Epidermal melanocyte (primary cell): ENCODE measurements around the gene PTPRN2.

Source experiments
- DNase-seq: peaks from one replicate; pipeline ENCODE4 v3.0.0; 2011; ENCODE audit warnings: low spot score; ENCODE audit not compliant: insufficient read length

Gene PTPRN2

DNA sequence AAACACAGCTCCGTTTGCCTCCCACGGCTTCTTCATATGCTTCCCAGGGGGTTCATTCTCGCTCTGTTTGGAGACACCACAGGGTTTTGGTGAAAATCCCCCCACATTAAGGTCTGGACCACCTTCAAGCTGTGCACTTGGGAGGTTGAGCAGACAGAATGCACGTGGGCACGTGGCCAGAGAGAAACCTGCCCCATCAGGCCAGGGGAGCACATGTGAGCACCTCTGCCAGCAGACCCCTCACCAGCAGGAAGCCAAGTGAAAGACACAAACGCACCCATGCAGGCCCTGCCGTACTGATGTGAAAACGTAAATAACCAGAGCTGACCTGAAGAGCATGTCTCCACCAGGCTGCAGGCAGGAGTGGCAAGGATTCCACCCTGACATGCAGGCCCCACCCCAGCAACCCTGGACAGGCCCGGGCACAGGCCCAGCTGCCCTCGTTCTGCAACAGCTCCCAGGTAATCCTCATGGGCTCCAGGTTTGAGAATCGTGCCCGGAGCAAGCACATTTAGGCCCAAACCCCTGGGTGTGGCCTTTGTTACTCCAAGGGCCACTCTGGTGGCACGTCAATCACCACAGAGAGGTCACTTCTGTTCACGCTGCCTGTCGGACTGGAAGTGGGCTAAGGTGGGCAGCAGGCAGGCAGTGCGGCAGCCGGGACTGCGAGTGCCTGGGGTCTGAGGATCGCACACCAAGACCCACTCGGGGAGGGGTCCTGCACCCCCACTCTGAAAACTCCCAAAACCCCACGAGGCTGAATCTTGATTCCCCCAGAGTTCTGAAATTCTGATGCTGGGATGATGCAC is 184.4 kb downstream of the PTPRN2 start:
- no peak for DNase-seq

DNA sequence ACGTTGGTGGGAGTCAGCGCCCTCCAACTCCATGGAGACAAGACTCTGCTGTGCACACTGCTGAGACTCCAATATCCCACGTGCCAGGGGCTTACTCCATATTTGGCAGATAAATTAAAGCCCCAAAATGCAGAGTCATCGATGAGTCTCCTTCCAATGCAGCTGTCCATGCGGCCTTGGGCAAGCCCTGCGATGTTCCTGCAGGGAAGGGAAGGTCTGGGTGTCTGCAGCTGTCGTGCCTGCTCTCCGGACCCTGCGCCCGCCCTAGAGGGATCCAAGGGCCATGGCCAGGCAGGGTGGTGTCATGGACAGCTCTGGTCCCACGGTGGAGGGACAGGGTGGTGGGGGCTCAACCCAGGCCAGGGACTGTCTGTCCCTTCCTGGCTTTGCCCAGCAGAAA is 185.2 kb downstream of the PTPRN2 start:
- DNase-seq: no peak

DNA sequence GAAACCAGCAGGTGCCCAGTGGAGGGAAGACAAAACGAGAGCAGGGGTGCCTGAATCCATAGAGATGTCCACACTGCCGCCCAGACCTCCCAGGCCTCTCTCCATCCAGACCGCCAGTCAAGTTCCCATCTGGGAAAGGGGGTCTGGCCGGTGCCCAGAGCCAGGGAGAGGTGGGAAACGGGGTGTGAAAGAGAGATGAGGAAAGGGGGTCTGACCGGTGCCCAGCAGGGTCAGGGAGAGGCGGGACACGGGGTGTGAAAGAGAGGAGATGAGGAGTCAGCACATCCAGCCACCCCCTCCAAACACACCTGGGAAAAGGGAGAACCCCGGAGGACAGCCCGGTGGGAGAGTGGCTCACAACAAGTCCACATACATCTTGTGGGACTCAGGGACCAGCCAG is 185.8 kb downstream of the PTPRN2 start:
- DNase-seq: no peak

DNA sequence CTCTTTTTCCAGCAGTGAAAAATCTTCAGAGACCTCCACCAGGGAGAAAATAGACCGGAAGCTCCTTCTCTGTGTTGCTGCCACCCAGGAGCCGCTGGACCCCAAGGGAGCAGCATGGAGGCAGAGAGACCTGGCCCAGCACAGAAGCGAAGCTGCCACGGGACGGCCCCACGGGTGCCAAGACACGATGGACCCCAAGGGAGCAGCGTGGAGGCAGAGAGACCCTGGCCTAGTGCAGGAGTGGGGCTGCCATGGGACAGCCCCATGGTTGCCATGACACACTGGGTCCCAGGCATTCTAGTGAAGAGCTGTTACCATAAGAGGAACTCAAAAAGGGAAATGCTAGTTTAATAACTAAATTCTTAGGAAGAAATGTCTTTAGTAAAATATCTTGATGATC is 186.3 kb downstream of the PTPRN2 start:
- DNase-seq: no peak

DNA sequence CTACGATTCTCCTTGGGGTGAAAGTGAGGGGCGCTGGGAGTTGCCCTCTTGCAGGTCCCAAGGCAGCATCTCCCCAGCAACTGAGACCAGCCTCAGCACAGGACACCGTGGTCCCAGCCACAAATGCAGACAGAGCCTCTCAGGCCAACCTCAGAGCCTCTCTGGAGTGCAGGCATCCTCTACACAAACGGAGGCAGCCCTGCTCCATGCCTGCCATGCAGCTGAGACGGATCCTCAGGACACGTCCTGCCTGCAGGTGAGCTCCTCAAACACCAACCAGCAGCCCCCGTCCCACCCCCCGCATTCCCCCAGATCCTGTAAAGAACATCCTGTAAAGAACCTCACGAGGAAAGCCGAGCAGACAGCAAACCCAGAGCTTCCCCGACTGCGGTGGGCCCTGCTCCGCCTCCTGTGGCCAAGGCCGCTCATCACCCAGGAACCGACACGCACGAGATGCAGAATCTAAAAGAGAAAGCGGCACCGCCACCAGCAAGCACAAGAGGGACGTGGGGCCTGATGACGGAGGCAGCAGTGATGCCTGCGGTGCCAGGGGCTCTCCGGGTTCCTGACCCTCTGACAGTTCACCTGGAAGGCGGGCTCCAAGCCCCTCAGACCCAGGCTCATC is 186.9 kb downstream of the PTPRN2 start:
- DNase-seq: no peak

DNA sequence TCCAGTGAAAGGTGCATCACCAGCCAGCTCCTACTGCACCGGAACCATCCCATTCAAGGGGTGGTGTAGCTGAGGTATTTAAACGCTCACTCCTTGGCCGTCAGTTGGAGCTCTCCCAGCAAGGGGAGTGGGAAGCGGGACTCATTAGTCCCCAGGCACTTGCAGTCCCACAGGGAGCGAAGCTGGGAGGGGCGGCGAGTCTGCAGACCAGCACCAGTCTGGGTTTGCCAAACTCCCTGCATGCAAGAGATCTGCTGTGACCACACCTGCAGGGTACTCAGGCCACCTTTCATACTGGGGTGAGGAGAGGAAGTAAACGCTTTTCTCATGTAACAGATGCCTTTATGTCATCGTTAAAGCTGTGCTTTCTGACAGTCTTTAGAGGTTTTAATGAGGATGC is 187.9 kb downstream of the PTPRN2 start:
- no peak for DNase-seq

DNA sequence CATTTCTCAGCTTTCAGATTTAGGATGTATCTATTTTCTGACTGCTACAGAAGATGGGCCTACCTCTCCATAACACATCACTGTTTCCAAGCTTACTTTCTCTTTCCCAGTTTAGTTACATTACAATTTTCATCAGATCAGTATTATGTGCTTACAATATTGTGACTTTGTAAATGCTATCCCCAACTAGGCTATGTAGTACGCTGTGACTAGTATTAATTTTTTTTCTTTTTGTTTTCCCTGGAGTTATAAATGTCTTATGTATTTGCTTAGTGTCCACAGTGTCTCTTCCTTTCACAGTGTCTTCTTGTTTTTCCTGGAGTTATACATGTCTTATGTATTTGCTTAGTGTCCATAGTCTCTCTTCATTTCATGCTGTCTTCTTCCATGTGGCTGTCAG is 188.9 kb downstream of the PTPRN2 start:
- no peak for DNase-seq

DNA sequence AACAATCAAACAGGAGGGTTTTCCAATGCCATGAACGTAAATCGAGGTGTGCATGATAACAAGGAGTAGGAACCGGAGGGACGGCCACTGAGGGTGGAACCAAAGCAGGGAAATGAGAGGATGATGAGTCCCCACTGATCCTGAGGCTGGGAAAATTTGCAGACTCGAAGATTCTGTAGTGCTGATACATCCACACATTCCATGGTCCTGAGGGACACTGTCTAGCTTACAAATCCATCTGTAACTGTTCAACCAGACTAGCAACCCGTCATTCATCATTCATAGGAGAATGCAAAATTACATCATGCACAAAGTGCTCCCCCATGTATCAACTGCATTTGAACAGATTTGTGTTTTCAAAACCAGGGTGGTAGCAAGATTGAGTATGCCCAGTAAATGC is 189.7 kb downstream of the PTPRN2 start:
- DNase-seq: no peak

DNA sequence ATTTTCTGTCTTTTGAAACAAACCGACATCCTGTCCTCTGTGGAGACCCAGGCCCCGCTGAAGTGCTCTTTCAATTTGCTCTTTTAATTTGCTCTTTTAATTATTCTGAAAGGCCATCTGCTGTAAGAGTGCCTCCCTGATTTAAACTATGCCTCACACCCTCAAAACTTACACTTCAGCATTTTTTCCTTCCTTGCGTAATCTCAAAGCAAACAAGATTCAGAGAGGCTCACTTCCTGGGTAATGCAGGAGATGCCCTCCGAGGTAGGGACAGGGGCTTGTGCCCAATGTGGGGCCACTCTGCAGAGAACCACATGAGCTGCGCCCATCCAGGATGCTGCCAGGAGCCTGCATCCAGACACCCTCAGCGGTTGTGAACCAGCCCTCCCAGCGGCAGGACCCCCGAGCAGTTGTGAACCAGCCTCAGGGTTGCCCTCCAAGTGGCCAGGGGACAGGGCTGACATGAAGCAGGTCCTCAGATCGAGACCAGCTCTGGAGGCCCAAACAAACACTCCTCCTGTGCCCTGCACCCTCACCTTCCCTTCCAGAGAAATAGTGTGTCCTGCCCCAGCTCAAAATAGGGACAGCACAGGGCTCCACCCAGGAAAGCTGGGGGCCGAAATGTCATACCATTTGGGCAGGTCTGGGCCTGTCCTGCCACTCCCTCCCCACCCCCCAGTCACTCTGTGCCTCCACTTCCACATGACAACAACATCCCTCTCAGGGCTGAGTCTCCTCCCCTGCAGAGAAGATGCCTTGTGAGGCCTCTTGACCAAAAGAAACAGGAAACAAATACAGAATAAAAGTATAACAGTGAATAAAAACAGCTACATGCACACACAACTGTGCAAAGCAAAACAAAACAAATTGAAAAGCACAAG is 190.4 kb downstream of the PTPRN2 start:
- DNase-seq: no peak

DNA sequence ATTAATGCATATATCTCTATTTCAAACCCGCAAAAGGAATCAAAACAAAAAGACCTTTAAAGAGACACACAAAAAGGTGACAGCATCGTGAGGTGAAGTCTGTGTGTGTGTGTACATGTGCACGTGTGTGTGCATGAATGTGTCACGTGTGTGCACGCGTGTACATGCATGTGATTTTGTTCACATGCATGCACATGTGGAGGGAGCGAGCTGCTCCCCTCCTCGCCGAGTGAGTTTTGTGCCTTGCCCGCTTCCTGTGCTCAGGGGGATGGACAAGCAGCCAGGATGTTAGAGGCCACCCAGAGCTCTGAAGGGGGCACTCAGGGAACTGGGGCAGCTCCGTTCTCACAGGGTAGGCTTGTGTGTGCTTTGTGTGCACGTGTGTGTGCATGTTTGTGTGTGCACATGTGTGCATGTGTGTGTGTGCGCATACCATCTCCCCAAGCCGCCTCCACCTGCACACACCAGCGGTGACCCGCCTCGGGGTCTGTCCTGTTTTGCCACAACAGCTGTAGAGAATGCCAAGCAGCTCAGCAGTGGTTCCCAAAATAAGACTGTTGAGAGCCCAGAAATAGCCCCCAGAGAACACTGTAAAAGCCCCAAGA is 191.2 kb downstream of the PTPRN2 start:
- DNase-seq: no peak

DNA sequence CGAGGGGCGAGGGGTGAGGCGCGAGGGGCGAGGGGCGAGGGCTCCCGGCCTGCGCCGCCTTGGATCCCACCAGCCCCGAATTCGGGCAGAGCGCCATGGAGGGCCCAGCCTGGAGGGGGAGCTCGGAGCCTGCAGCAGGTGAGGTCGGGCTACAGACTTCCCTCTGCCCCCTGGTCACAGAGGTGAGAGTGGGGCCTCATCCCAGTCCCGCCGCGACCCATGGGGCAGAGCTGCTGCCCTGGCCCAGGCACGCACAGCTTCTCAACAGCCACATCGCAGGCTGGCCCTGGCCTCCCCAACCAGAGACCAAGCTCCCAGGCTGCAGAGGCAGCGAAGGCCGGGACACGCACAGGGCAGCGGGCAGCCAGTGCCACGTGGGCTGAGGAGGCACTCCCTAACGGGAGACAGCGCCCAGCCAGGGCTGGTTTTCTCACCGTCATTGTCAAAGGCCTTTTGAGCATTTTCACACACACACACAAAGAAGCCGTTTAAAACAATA is 191.8 kb downstream of the PTPRN2 start:
- no peak for DNase-seq

DNA sequence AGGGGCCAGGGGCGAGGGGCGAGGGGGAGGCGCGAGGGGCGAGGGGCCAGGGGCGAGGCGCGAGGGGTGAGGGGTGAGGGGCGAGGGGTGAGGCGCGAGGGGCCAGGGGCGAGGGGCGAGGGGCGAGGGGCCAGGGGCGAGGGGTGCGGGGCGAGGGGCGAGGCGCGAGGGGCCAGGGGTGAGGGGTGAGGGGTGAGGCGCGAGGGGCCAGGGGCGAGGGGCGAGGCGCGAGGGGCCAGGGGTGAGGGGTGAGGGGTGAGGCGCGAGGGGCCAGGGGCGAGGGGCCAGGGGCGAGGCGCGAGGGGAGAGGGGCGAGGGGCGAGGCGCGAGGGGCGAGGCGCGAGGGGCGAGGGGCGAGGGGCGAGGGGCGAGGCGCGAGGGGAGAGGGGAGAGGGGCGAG is 192.3 kb downstream of the PTPRN2 start:
- DNase-seq: no peak

DNA sequence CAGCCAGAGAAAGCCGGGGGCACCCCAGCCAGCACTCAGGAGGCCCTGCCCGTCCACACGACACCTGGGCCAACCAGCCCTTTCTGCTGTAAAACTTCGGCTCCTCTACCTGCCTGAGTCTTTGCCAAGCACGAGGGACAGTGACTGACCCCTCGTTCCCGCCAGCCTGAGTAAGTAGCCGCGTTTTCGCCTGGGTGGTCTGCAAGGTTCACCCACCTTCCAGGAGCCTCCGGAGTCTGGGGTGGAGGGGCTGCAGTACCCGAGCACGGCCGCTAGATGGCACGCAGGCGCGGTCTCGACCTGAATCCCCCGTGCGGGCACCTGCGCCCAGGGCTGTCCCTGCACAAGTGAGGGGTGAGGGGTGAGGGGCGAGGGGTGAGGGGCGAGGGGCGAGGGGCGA is 192.7 kb downstream of the PTPRN2 start:
- no peak for DNase-seq

DNA sequence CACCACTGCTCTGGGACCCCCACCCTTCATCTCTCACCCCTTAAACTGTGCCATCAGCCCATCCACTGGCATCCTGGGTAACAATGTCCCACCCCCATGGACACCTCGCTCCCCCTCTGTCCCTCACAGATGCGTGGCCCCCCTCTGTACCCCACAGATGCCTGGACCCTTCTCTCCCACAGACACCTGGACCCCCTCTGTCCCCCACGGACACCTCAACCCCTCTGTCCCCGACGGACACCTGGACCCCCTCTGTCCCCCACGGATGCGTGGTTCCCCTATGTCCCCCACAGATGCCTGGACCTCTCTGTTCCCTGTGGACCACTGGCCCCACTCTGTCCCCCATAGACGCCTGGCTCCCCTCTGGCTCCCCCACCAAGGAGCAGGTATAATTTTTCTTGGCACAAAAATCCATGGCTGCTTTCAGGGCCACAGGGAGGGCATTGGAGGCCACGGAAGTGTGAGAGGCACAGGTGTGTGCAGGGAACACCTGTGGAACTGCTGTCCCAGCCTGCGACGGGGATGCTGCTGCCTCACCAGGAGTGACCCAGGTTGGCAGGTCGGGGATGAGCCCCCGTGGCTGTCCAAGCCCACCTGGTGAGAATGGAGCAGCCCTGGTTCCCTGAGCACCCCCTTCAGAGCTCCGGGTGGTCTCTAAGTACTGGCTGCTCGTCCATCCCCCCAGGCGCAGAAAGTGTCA is 193.5 kb downstream of the PTPRN2 start:
- no peak for DNase-seq

DNA sequence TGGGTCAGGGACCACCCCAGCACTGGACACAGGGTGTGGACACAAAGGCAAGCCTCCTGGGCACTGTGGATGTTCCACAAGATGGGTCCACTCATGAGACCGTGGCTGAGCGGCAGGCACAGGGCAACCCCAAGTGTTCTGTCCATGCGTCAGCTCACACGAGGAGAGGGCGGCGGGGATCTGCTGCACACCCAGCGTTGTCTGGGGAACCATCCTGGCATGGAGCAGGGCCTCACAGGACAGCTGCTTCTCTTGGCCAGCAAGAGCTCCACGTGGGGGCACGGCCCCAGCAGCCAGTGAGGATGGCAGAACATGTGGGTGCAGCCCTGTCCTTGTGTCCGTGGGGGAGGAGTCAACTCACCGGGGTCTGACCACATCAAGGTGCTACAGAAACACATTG is 195.4 kb downstream of the PTPRN2 start:
- no peak for DNase-seq

DNA sequence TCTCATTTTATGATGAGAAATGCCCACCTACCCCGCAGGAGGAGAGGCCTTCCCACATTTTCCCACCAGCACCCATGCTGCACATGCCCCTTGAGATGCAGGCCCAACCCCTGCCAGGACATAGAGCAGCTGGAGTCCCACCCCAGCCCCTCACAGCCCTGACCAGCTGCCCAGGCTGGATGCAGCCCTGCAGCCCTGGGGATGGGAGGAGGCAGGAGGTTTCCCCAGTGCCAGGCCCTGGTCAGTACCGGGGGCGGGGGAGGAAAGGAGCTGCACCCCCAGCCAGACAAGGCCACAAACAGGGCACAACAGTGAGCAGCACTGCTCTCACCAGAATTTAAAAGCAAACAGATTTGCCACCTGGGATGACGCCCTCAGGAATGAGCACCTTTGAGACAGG is 196.1 kb downstream of the PTPRN2 start:
- no peak for DNase-seq

DNA sequence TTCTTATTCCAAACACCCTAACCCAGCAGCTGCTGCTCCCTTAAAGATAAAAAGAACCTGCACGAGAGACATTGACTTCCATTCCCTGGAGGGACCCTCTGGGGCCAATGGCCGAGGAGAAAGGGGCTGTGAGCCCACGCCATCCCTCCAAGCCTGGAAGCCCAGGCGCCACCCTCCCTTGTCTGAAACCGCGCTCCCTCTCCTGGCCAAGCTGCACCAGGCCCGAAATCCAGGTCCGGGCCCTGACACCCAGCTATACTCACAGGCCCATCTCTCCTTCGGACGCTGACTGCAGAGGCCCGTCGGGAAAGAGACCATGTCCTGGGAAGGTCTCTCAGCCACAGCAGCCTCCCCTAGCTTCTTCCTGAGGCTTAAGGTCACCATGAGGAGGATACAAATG is 196.5 kb downstream of the PTPRN2 start:
- DNase-seq: no peak

DNA sequence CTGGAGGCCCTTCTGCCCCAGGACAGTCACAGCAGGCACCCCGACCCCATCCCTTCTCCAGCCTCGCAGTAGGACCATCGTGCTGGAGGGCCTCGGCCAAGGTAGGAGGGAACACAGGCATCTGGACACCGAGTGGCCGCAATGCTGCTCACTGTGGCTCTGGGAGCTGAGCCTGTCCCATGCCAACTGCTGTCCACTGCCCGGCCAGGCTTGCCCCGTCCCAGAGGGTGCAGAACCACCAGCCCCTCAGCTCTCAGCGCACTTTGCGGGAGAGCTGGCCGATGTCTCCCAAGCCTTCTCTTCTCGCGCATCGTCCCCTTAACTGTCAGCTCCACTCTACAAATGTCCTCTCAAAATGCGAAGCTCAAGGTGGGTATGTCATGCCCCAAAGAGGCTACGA is 197.2 kb downstream of the PTPRN2 start:
- DNase-seq: no peak

DNA sequence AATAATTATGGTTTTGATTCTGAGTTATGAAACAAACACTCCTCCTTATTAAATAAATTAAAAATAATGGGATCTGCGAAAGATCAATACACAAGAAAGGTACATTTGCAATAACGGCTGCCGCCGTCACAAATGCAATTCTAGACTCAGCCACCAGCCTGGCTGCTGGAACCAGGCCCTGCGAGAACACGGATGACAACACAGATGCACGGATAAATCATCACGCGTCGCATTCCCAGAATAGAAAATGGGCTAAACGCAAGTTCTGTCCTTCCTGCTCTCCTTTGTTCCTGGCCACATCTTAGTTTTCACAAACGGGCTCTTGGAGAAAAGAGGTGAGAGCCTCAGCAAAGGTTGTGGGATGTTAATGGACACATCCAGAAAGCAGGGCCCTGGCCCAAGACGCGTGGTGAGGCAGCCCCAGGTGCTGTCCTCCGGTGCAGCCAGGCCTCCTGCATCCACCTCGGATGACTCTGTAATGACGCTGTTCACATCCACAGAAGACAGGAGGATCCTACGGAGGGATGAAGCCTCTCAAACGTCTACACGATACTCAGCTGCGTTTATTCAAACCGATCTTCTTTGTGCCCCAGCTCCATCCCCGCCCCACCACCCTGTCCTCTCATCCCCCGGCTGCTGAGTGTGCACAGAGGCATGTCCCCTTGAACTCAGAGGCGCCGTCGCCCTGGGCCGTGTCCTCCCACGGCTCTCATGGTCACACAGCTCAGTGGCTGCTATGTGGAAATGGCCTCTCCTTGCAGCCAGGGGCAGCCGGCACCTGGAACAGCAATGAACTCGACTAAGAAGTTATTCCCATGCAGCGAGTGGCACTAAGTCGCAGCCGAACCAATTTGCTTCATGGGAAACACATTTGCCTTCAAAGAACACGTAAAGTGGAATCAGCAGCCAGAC is 197.9 kb downstream of the PTPRN2 start:
- no peak for DNase-seq

DNA sequence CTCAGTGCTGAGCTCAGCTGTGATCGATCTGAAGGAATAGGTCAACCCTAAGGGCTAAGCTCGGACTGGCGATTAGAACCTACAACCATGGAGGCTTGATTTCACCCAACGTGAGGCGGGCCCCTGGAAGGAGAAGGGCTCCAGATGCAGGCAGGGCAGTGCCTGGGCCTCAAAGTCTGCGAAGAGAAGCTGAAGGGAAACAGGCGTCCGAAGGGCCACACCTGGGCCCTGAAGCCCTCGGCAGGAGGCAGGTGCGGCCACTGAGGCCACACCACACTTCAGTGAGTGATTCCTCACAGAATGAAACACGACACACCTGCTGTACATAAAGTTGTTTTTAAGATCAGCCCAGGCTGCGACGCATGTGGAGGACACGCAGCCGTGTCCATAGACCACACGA is 198.7 kb downstream of the PTPRN2 start:
- DNase-seq: no peak
